Measurements from ENCODE around the gene GAB1.

GAB1 gene

DNA sequence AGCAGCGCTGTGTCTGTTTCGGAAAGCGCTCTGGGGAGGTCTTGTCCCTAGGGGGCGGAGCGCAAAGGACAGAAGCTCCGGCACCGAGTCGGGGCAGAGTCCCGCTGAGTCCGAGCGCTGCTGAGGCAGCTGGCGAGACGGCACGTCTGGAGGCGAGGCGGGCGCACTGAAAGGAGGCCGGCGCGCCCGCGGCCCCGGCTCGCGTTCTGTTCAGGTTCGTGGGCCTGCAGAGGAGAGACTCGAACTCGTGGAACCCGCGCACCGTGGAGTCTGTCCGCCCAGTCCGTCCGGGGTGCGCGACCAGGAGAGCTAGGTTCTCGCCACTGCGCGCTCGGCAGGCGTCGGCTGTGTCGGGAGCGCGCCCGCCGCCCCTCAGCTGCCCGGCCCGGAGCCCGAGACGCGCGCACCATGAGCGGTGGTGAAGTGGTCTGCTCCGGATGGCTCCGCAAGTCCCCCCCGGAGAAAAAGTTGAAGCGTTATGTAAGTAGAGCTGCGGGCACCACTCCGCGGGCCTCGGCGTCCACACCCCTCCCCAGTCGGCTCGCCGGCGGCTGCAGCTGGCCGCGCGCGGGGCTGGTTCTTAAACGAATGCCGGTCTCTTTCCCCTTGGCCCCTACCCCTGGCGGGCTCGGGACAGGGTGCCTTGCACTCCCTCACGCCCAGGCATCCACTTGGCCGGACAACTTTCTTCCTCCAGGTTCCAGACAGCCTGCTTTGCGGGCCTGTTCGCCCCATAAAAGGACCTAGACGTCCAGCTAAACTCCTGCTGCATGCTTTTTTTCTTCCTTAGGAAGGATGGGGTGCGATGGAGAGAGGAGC lies at the start of gene GAB1:
TSS of gene GAB1 (plus strand) at position 96 of the 819 bp plus-strand sequence. CDS start at position 409, 313 bp downstream.
- DNase-seq (ENCODE audit: low read depth in 2 of 2): no peak

GRCh38 chr4:143287572-143287923 lies 49.1 kb upstream of the GAB1 start:
- DNase-seq (ENCODE audit: low read depth in 2 of 2): no peak

GRCh38 chr4:143288171-143288570 lies 48.5 kb upstream of the GAB1 start:
- no peak for DNase-seq (ENCODE audit: low read depth in 2 of 2)

- no peak for DNase-seq (ENCODE audit: low read depth in 2 of 2)
Observed at GRCh38 chr4:143289370-143289769, 47.3 kb upstream of the GAB1 start.

DNA sequence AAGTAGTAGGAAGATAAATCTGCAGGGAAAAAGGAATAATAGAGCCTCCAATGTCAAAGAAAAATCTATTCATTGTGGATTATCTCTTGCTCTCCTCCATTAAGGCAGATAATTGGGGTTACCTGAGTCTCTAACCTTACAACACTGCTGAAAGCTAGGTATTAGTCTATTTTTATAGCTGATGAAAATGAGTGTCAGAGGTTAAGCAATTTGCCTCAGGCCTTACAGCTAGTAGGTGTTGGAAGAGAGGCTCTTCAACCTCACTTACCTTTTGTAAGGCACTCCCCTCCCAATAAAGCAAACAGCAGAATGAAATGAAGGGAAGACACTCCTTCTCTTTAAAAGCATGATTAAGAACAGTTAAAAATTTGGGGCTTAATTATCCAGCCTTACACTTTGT lies 45.4 kb upstream of the GAB1 start:
- no peak for DNase-seq (ENCODE audit: low read depth in 2 of 2)

DNA sequence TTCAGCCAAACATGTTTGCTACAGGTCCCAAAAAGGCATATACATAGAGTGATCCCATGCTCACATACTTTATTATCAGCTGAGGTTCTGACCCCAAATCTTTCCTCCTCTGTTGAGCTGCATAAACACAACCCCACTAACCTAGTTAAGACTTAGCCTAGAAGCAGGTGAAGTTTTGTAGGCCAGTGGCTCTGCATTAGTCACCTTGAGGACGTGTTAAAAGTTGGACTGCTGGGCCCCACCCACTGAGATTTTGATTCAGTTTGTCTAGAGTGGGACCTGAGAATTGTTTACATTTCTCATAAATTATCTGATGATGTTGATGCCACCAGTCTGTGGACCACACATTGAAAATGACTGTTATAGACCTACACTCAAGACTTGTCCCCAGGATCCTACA lies 43.8 kb upstream of the GAB1 start:
- DNase-seq (ENCODE audit: low read depth in 2 of 2): no peak

GRCh38 chr4:143294310-143294709 lies 42.4 kb upstream of the GAB1 start:
- no peak for DNase-seq (ENCODE audit: low read depth in 2 of 2)

- no peak for DNase-seq (ENCODE audit: low read depth in 2 of 2)
Observed at GRCh38 chr4:143294710-143295275, 41.9 kb upstream of the GAB1 start.

DNA sequence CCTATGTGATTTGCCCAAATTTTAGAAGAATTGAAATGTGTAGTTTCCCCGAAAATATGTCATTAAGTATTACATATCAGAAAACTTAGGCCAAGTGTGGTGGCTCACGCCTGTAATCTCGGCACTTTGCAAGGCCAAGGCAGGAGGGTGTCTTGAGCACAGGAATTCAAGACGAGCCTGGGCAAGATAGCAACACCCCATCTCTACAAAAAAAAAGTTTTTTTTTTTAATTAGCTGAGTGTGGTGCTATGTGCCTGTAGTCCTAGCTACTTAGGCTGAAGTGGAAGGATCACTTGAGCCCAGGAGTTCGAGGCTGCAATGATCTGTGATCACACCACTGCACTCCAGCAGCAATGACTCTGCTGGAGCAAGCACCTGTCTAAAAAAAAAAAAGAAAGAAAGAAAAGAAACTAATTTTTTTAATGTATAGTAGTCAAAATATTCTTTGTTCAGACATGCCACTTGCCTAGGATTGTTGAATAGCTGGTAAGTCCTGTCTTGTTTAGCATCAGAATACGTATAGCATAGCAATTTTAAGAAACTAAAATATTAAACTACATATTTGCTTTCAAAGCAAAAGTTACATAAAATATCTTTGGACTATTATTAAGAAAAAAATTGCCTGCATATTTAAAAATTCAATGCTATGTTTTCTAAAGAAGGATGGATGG lies 40.1 kb upstream of the GAB1 start:
- DNase-seq (ENCODE audit: low read depth in 2 of 2): no peak

- DNase-seq (ENCODE audit: low read depth in 2 of 2): no peak
Observed at GRCh38 chr4:143300860-143301259, 35.8 kb upstream of the GAB1 start.

DNA sequence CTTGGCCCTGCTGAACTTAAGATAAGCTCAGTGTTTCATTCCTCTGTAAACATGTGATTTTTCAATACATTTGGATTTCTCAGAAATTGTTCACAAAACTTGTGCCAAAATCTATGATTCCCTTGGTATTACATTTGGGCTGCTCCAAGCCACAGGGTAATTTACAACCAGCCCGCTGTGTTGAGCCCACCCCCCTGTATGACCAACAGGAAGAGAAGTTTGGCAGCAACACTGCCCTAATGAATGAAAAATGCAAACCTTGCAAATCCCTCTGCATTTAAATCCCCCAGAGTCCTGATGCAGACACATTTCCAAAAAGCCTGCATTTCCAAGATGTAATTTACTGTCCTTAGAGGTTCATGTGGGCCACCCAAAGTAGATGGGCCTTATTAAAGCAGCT lies 34.1 kb upstream of the GAB1 start:
- DNase-seq (ENCODE audit: low read depth in 2 of 2): no peak

GRCh38 chr4:143306788-143307187 lies 29.9 kb upstream of the GAB1 start:
- DNase-seq (ENCODE audit: low read depth in 2 of 2): no peak

DNA sequence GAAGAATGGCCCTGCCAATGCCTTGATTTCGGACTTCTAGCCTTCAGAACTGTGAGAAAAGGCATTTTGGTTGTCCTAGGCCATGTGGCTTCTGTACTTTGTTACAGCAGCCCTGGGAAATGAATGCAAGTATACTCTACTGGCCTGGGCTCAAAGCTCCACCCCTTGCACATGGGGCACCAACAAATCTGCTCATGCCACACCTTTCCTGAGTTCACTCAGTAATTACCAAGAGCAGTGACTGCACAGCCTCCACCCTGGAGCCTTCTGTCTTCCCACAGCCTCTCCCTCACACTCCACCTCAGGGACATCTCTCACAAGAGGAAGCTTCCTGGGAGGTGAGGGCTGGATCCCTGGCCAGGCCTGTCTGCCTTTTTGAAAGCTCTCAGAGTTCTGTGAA lies 29.1 kb upstream of the GAB1 start:
- no peak for DNase-seq (ENCODE audit: low read depth in 2 of 2)

- DNase-seq (ENCODE audit: low read depth in 2 of 2): no peak
Observed at GRCh38 chr4:143308377-143308776, 28.3 kb upstream of the GAB1 start.

DNA sequence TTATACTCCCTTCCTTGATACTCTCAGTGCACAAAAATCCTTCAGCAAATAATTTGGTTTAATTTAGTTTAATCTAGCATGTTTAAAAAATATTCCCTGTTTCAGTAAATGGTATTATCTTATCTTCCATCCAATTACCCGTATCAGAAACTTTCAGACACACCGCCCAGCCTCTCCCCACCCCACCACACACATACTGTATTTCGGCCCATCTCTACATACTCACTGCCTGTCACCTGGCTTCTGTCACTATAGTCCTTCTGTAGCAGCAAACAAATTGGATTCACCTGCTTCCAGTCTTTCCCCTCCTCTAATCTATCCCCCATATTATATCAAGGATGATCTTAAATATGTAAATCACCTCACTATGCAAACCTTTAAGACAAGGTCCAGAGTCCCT lies 24.8 kb upstream of the GAB1 start:
- no peak for DNase-seq (ENCODE audit: low read depth in 2 of 2)

DNA sequence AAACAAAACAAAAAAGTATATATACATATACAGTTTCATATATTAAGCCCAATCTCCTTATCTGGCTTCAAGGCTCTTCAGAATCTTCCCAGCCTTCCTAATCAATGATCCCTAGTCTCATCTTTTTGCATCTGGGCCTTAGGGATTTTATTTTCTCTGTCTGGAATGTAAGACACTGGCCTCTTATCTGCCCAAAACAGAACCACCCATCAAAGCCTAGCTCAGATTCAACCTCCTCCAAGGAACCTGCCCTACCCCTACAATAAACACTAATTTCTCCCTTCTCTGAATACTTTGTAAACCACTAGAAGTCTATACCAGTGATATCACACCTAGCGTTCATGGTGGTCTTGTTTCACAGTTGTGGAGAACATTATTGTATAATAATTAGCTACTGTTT lies 23.2 kb upstream of the GAB1 start:
- DNase-seq (ENCODE audit: low read depth in 2 of 2): no peak

DNA sequence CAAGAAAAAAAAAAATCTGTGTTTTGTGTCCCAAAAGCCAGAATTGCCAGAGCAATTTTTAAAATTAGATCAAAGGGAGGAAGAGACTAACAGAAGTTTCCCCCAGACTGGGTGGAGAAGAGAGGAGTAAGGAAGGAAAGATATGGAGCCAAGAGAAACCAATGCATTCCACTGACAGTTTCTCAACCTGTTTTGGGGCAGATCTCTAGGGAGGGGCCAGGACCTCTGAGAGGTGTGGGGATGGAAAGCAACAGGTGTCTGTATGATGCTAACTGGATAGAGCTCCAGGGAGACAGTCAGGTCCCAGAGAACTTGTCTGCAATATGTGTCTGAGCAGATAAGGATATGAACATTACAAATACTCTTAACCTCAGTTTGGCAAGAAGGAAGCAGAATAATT lies 22.7 kb upstream of the GAB1 start:
- no peak for DNase-seq (ENCODE audit: low read depth in 2 of 2)

DNA sequence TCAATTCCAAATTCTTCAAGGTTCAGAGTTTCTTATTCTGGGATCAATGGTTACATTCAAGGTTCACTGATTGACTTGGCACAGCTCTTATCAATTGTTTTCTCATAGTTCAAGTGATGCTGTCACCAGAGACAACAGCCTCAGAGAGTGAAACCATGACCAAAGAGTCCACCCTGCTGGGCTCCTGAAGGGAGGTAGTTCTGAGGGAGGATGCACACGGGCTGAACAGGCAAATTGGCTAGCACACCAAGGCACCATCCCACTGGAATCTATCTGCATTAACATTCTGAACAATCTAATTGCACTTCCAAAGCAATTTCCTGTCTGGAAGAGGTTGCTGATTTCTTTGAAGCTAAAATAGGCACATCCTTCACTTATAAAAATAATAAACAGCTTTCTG lies 16.6 kb upstream of the GAB1 start:
- no peak for DNase-seq (ENCODE audit: low read depth in 2 of 2)

DNA sequence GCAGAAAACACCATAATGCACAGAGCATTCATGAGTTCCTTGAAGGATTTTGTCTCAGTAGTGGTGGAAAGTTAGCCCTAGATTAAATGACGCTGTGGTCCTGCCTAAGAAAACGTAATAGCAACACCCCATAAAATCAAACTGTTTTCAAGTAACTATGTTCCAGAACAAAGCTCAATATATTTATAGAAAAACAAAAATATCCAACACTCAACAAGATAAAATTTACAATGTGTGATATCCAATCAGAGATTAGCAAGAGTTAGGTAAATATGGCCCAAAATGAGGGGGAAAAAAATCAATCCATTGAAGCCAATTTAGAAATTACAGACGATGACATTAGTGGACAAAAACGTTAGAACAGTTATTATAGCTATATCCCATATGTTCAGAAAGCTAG lies 9.9 kb upstream of the GAB1 start:
- DNase-seq (ENCODE audit: low read depth in 2 of 2): no peak

GRCh38 chr4:143329985-143330384 lies 6.7 kb upstream of the GAB1 start:
- no peak for DNase-seq (ENCODE audit: low read depth in 2 of 2)

DNA sequence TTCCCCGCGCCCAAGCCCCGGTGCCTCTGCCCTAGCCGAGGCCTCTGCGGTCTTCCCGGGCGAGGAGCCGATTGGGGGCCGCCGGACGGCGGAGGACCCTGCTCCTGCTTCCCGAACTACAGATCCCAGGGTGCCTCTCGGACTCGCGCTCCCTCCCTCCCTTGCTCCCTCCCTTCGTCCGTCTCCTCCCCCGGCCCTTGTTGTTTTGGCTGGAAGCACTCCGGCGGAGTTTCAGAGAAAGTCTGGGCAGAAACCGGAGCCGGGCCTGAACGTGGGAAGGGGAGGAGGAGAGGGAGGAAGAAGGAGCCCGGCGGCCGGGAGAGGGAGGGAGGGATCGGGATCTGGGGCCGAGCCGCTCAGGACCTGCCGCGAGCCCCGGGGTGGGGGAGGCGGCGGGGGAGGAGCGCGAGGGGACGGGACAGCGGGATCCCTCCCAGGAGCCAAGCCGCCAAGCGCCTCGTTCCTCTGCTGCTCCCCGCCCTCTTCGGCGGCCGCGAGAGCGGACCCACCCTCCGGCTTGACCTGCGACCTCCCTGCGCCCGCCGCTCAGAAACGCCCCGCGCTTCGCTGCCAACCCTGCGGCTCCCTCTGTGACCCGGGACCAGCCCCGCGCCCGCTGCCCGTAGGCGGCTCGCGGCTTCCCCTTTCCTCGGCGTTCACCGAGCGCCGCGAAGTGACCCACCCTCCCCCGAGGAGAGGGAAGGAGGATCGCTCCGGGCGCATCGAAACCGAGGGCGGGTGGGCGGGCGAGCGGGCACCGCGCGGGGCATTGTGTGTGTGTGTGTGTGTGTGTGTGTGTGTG lies 496 bp upstream of the GAB1 start:
- no peak for DNase-seq (ENCODE audit: low read depth in 2 of 2)

DNA sequence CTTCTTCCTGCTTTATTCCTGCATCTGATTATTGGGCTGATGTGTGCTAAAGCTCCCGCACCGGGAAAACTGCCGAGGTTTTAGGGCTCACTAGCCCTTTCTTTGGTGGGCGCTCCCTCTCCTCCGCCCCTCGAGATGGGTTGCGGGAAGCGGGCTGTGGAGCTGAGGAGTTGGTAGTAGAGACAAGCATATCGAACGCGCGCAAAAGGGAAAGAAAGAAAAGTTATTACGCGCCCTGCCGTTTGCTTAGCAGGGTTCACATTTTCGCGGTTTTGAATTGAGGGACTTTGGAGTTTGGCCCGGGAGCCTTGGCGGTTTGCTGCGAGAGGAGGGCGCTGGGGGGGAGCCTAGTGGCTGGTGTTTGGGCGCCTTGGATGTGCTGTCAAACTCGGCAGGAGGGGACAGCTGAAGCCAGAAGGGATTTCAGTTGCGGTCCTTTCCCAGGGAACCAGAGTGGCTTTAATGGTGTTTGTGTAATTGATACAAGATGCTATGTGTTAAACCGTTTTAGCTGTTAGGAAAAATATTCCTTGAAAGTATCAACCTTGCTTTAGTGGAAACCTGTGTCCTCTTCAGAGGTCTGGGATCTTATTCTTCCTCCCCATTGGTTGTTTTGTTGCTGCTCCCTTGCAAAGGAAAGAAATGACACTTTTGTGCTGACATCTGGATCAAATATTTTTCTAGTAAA lies 1.1 kb downstream of the GAB1 start:
- no peak for DNase-seq (ENCODE audit: low read depth in 2 of 2)
